B cell (primary cell): ENCODE measurements around the gene TCF3. TPM values are rescaled to one million over a fixed set of nuclear protein-coding genes. Genes with fewer than 3 reads are reported as not detected.

Experiments used
- ATAC-seq: fragments of 200-7000 bp; cut with Tn5 transposase; one replicate; pipeline ENCODE4 v1.10.0; 2021; ENCODE audit warnings: low read depth, mild to moderate bottlenecking, moderate number of reproducible peaks, moderate library complexity
- CTCF ChIA-PET: fragments of 350-600 bp; sonication (Branson Sonifier 250); formaldehyde crosslinking; loops from one replicate; lab custom pipeline; 2021; ENCODE audit warnings: antibody characterized with exemption, inconsistent platforms; lab: Charles Lee
- POLR2A ChIA-PET: fragments of 350-600 bp; sonication (Branson Sonifier 250); formaldehyde crosslinking; loops from one replicate; lab custom pipeline; 2021; ENCODE audit warnings: antibody characterized with exemption; lab: Charles Lee
- DNase-seq: peaks from one replicate; pipeline ENCODE4 v3.0.0; 2013
- H2AFZ ChIP-seq: 2 replicates; pipeline ENCODE4 v1.6.1; 2012; ENCODE audit warnings: mild to moderate bottlenecking, low read depth, low read length; ENCODE audit not compliant: insufficient read depth, poor library complexity, severe bottlenecking
- H3K27ac ChIP-seq, 2 donors: 1 replicate in 1 of 2; 2 replicates in 1 of 2; pipeline ENCODE4 v1.5.1; 2012 to 2013; ENCODE audit warnings: low read length in 2 of 2, mild to moderate bottlenecking in 2 of 2, moderate library complexity in 1 of 2
- H3K27me3 ChIP-seq, 4 experiments: fragments of 200-600 bp in 1 of 4; sonication (generic) in 1 of 4; replicated peaks in 1 of 4; 1 replicate in 2 of 4; 2 replicates in 2 of 4; pipeline versions ENCODE4 v1.6.1 to v1.7.0; 2013 to 2016; ENCODE audit warnings: low read length in 3 of 4, mild to moderate bottlenecking in 2 of 4, mixed read lengths in 1 of 4, moderate library complexity in 1 of 4; ENCODE audit not compliant: insufficient read depth in 4 of 4, control insufficient read depth in 3 of 4; ENCODE audit errors: control extremely low read depth in 1 of 4
- H3K36me3 ChIP-seq, 2 experiments: replicated peaks in 1 of 2; 1 replicate in 1 of 2; 2 replicates in 1 of 2; pipeline versions ENCODE4 v1.6.1 to v1.7.1; 2013; ENCODE audit warnings: low read length in 1 of 2; ENCODE audit not compliant: insufficient read depth in 2 of 2, control insufficient read depth in 1 of 2; ENCODE audit errors: control extremely low read depth in 1 of 2, extremely low read depth in 1 of 2
- H3K4me1 ChIP-seq, 2 donors: fragments of 200-600 bp in 1 of 2; sonication (generic) in 1 of 2; 1 replicate in 1 of 2; 2 replicates in 1 of 2; pipeline versions ENCODE4 v1.5.1 to v1.6.1; 2013 to 2017; ENCODE audit warnings: low read length in 2 of 2; ENCODE audit not compliant: control insufficient read depth in 2 of 2, insufficient read depth in 2 of 2
- H3K4me2 ChIP-seq: replicated peaks from 2 replicates; pipeline ENCODE3; 2012; ENCODE audit warnings: mild to moderate bottlenecking, low read depth, low read length; ENCODE audit not compliant: poor library complexity, severe bottlenecking
- H3K4me3 ChIP-seq, 5 experiments: fragments of 200-600 bp in 1 of 5; sonication (generic) in 1 of 5; 1 replicate in 3 of 5; 2 replicates in 2 of 5; pipeline versions ENCODE4 v1.5.1 to v1.7.0; 2011 to 2016; ENCODE audit warnings: low read length in 4 of 5, mild to moderate bottlenecking in 4 of 5, low read depth in 2 of 5, control low read depth in 1 of 5, moderate library complexity in 1 of 5; ENCODE audit not compliant: insufficient read depth in 1 of 5; ENCODE audit errors: control extremely low read depth in 1 of 5, extremely low read depth in 1 of 5
- H3K79me2 ChIP-seq: fragments of 200-600 bp; sonication (generic); one replicate; pipeline ENCODE4 v1.6.0; 2016; ENCODE audit warnings: low read length; ENCODE audit not compliant: control insufficient read depth, insufficient read depth
- H3K9ac ChIP-seq: fragments of 200-600 bp; sonication (generic); 2 replicates; pipeline ENCODE4 v1.6.1; 2017; ENCODE audit warnings: mild to moderate bottlenecking, low read length, moderate library complexity
- H3K9me3 ChIP-seq, 3 donors: one replicate each; pipeline versions ENCODE4 v1.6.1 to v1.7.1; 2013; ENCODE audit warnings: low read length in 2 of 3; ENCODE audit not compliant: control insufficient read depth in 2 of 3, insufficient read depth in 1 of 3; ENCODE audit errors: control extremely low read depth in 1 of 3
- H4K20me1 ChIP-seq: 2 replicates; pipeline ENCODE4 v1.6.0; 2012; ENCODE audit warnings: mild to moderate bottlenecking, low read length; ENCODE audit not compliant: insufficient read depth, control insufficient read depth, poor library complexity, severe bottlenecking
- H3K27ac Mint-ChIP-seq: one replicate; pipeline ENCODE4 v1.8.0; 2021; ENCODE audit warnings: mixed read lengths
- H3K27me3 Mint-ChIP-seq: one replicate; pipeline ENCODE4 v1.8.0; 2021; ENCODE audit warnings: mixed read lengths
- H3K4me1 Mint-ChIP-seq: one replicate; pipeline ENCODE4 v1.8.0; 2021; ENCODE audit warnings: mixed read lengths
- H3K4me3 Mint-ChIP-seq: one replicate; pipeline ENCODE4 v1.8.0; 2021; ENCODE audit warnings: mixed read lengths
- H3K9me3 Mint-ChIP-seq: one replicate; pipeline ENCODE4 v1.8.0; 2022; ENCODE audit warnings: mixed read lengths; ENCODE audit not compliant: insufficient read depth
- CTCF ChIP-seq: fragments of 200-600 bp; IDR thresholded peaks from one replicate; pipeline ENCODE4 v1.8.0; 2022; ENCODE audit warnings: antibody characterized with exemption, mild to moderate bottlenecking
- EZH2 ChIP-seq: IDR thresholded peaks from 2 replicates; pipeline ENCODE4 v1.6.1; 2012; ENCODE audit warnings: borderline replicate concordance, low read depth, mild to moderate bottlenecking, moderate library complexity, low read length; ENCODE audit not compliant: insufficient read depth, poor library complexity, severe bottlenecking
- WGBS: methylation state at CpG from one replicate; pipeline ENCODE4 v1.1.5; 2013; ENCODE audit warnings: missing lambda C conversion rate; ENCODE audit not compliant: insufficient coverage; 5-methylcytosine and 5-hydroxymethylcytosine counted together
- intact Hi-C: fragments of 100-400 bp; cut with micrococcal nuclease; formaldehyde crosslinking; loops from one replicate; pipeline ENCODE4 v1.10.0; 2022
- polyA plus RNA-seq: library from polyadenylated mRNA; depleted of rRNA; stranded (reverse); fragments of >200 nt; gene quantifications from 2 replicates; pipeline ENCODE4 v1.2.3, GENCODE V29; 2012
- total RNA-seq, 2 donors: library from RNA; stranded (reverse); fragments of 120-200 nt in 1 of 2; gene quantifications; 1 replicate in 1 of 2; 2 replicates in 1 of 2; pipeline versions ENCODE4 v1.2.3 to v1.2.4, GENCODE V29; 2013 to 2022

Gene TCF3
- total and polyA plus RNA-seq, 2 donors (not counting 1 experiment from before 2014, with no cell fraction given), result 278 to 588 TPM

- Histone ChIP-seq H3K27ac (no peak overlapping the region), H3K79me2 (peaks cover 4% of the 10 kb centered on the region), H2AFZ (no peak overlapping the region), H4K20me1 (no peaks in the 10 kb centered on the region), H3K4me2 (no peak overlapping the region), H3K9ac (no peak overlapping the region), H3K27me3 (no peaks in the 10 kb centered on the region), H3K36me3 (no peaks in the 10 kb centered on the region), H3K4me3 (no peak overlapping the region), H3K9me3 (peaks cover 0 to 20% (median 5%) of the 10 kb centered on the region in 3 donors), H3K4me1 (peaks cover 32 to 72% of the 10 kb centered on the region in 2 donors)
- TF ChIP-seq CTCF (no peak), EZH2 (no peak)
- intact Hi-C loops, result no loop called here
- DNase-seq (no peak), ATAC-seq (no peak)
- CTCF ChIA-PET, result no interaction called here
- Mint-ChIP-seq H3K27me3 (no peaks in the 10 kb centered on the region), H3K9me3 (no peaks in the 10 kb centered on the region), H3K4me3 (no peak overlapping the region), H3K4me1 (peaks cover 54% of the 10 kb centered on the region), H3K27ac (peak overlapping the region; percentile 78)
- WGBS, result 82% methylated on average over 30 of the region's 33 CpGs
- POLR2A ChIA-PET, result interaction anchor here (0.6 kb wide), 3 partner anchors 24 to 423 kb away, joined by 4 read pairs; no protein-coding TSS in a partner anchor
Observed at GRCh38 chr19:1658150-1659083, 6.0 kb upstream of the TCF3 start.

GRCh38 chr19:1657746-1658145 is 5.3 kb upstream of the TCF3 start:
- Histone ChIP-seq H4K20me1 (no peaks in the 10 kb centered on the region), H2AFZ (no peak overlapping the region), H3K9me3 (peaks cover 0 to 20% (median 5%) of the 10 kb centered on the region in 3 donors), H3K27ac (no peak overlapping the region), H3K27me3 (no peaks in the 10 kb centered on the region), H3K9ac (no peak overlapping the region), H3K4me1 (peaks cover 30 to 69% of the 10 kb centered on the region in 2 donors), H3K4me2 (no peak overlapping the region), H3K36me3 (no peaks in the 10 kb centered on the region), H3K4me3 (no peak overlapping the region), H3K79me2 (peaks cover 4% of the 10 kb centered on the region)
- CTCF ChIA-PET, result no interaction called here
- Mint-ChIP-seq H3K9me3 (no peaks in the 10 kb centered on the region), H3K4me3 (no peak overlapping the region), H3K27ac (no peak overlapping the region), H3K4me1 (peaks cover 57% of the 10 kb centered on the region), H3K27me3 (no peaks in the 10 kb centered on the region)
- POLR2A ChIA-PET, result no interaction called here
- DNase-seq (no peak), ATAC-seq (no peak)
- WGBS, result 90% methylated on average over 17 of the region's 17 CpGs
- no peak for TF ChIP-seq CTCF
- intact Hi-C loops, result no loop called here
